K562 (cell line): ENCODE measurements around the gene FOXO3. TPM values are rescaled to one million over a fixed set of nuclear protein-coding genes. Genes with fewer than 3 reads are reported as not detected.

Source experiments
- ARID2 ChIP-seq: fragments of 450-650 bp; IDR thresholded peaks from 2 replicates; pipeline ENCODE4 v1.6.1; 2017; ENCODE audit warnings: antibody characterized with exemption, mild to moderate bottlenecking
- CREB1 ChIP-seq, 2 experiments: sonication (generic) in 1 of 2; formaldehyde crosslinking in 1 of 2; IDR thresholded peaks; 2 replicates each; pipeline versions ENCODE4 v1.6.1 to v1.8.0; 2012 to 2022; ENCODE audit warnings: inconsistent platforms in 1 of 2, mild to moderate bottlenecking in 1 of 2, missing genetic modification reagents in 1 of 2, moderate library complexity in 1 of 2
- CTBP1 ChIP-seq: fragments of 450-650 bp; IDR thresholded peaks from 2 replicates; pipeline ENCODE4 v1.6.1; 2016; ENCODE audit warnings: borderline replicate concordance
- E2F3 ChIP-seq: fragments of 250-450 bp; sonication (Bioruptor Pico); IDR thresholded peaks from 2 replicates; pipeline ENCODE4 v1.4.0; 2020; ENCODE audit warnings: mild to moderate bottlenecking
- ELK3 ChIP-seq: fragments of 450-650 bp; formaldehyde crosslinking; IDR thresholded peaks from 2 replicates; pipeline ENCODE4 v1.4.0; 2020; ENCODE audit warnings: mild to moderate bottlenecking
- HES1 ChIP-seq: fragments of 450-650 bp; IDR thresholded peaks from 2 replicates; pipeline ENCODE4 v1.6.1; 2016; ENCODE audit warnings: low read depth, mild to moderate bottlenecking, moderate library complexity
- KDM5B ChIP-seq: fragments of 200-600 bp; sonication (generic); IDR thresholded peaks from 2 replicates; pipeline ENCODE4 v1.6.1; 2012; ENCODE audit warnings: low read depth, mild to moderate bottlenecking, moderate library complexity, low read length, control low read depth, inconsistent platforms; ENCODE audit not compliant: insufficient replicate concordance
- MAFG ChIP-seq: fragments of 450-650 bp; conservative IDR thresholded peaks from 2 replicates; pipeline ENCODE4 v1.6.1; 2016; ENCODE audit warnings: missing genetic modification characterization, missing compliant biosample characterization
- NCOA1 ChIP-seq: fragments of 450-650 bp; IDR thresholded peaks from 2 replicates; pipeline ENCODE4 v1.6.1; 2016; ENCODE audit warnings: low read depth
- NCOR1 ChIP-seq: fragments of 450-650 bp; IDR thresholded peaks from 2 replicates; pipeline ENCODE4 v1.6.1; 2016; ENCODE audit warnings: mild to moderate bottlenecking, moderate library complexity
- NFATC3 ChIP-seq: fragments of 450-650 bp; IDR thresholded peaks from 2 replicates; pipeline ENCODE4 v1.6.1; 2017; ENCODE audit warnings: mild to moderate bottlenecking
- NR1H2 ChIP-seq: sonication (generic); formaldehyde crosslinking; IDR thresholded peaks from 2 replicates; pipeline ENCODE4 v1.4.0; 2020; ENCODE audit warnings: mild to moderate bottlenecking, missing genetic modification reagents
- POLR2B ChIP-seq: fragments of 450-650 bp; IDR thresholded peaks from 2 replicates; pipeline ENCODE4 v1.6.1; 2018; ENCODE audit warnings: low read depth; ENCODE audit not compliant: partially characterized antibody
- PYGO2 ChIP-seq: fragments of 450-650 bp; IDR thresholded peaks from 2 replicates; pipeline ENCODE4 v1.6.1; 2016; ENCODE audit warnings: mild to moderate bottlenecking, missing genetic modification characterization, moderate library complexity, missing compliant biosample characterization
- RBM14 ChIP-seq: fragments of 200-400 bp; formaldehyde crosslinking; IDR thresholded peaks from 2 replicates; pipeline ENCODE4 v1.6.1; 2018; ENCODE audit warnings: low read depth, mild to moderate bottlenecking, low read length, moderate library complexity, borderline replicate concordance; ENCODE audit not compliant: insufficient read depth
- SAFB ChIP-seq: fragments of 200-400 bp; formaldehyde crosslinking; IDR thresholded peaks from 2 replicates; pipeline ENCODE4 v1.6.1; 2017; ENCODE audit warnings: low read depth, low read length, borderline replicate concordance
- SAP30 ChIP-seq: fragments of 200-600 bp; sonication (generic); IDR thresholded peaks from 2 replicates; pipeline ENCODE4 v1.6.1; 2012; ENCODE audit warnings: borderline replicate concordance, low read depth, mild to moderate bottlenecking, moderate library complexity, low read length, control low read depth, inconsistent platforms; ENCODE audit not compliant: insufficient read depth, poor library complexity, severe bottlenecking
- TCF3 ChIP-seq: sonication (generic); formaldehyde crosslinking; IDR thresholded peaks from 2 replicates; pipeline ENCODE4 v1.4.0; 2020; ENCODE audit warnings: mild to moderate bottlenecking, missing genetic modification reagents
- TEAD4 ChIP-seq, 2 experiments: sonication (generic) in 1 of 2; formaldehyde crosslinking in 1 of 2; IDR thresholded peaks; 2 replicates each; pipeline versions ENCODE4 v1.6.1 to v1.8.0; 2012 to 2022; ENCODE audit warnings: borderline replicate concordance in 1 of 2, inconsistent platforms in 1 of 2, low read length in 1 of 2, mild to moderate bottlenecking in 1 of 2, missing genetic modification reagents in 1 of 2
- ZNF212 ChIP-seq: fragments of 450-650 bp; formaldehyde crosslinking; IDR thresholded peaks from 2 replicates; pipeline ENCODE4 v1.4.0; 2020; ENCODE audit warnings: mild to moderate bottlenecking
- ZNF311 ChIP-seq: fragments of 250-450 bp; sonication (Bioruptor Pico); IDR thresholded peaks from 2 replicates; pipeline ENCODE4 v1.4.0; 2020; ENCODE audit warnings: mild to moderate bottlenecking, moderate library complexity
- ZNF347 ChIP-seq: fragments of 450-650 bp; formaldehyde crosslinking; IDR thresholded peaks from 2 replicates; pipeline ENCODE4 v1.4.0; 2020; ENCODE audit warnings: low read depth, mild to moderate bottlenecking, moderate library complexity
- ZNF445 ChIP-seq: fragments of 250-450 bp; sonication (Bioruptor Pico); IDR thresholded peaks from 2 replicates; pipeline ENCODE4 v1.4.0; 2020; ENCODE audit warnings: low read depth, mild to moderate bottlenecking, moderate library complexity
- ZNF583 ChIP-seq: fragments of 250-450 bp; sonication (Bioruptor Pico); IDR thresholded peaks from 2 replicates; pipeline ENCODE4 v1.4.0; 2020
- ZNF699 ChIP-seq: fragments of 250-450 bp; sonication (Bioruptor Pico); IDR thresholded peaks from 2 replicates; pipeline ENCODE4 v1.8.0; 2021; ENCODE audit warnings: mild to moderate bottlenecking, moderate library complexity; ENCODE audit not compliant: insufficient replicate concordance
- polyA plus RNA-seq, 8 experiments: library from polyadenylated mRNA; depleted of rRNA in 4 of 8; stranded (reverse) in 5 of 8; unstranded in 3 of 8; fragments of >200 nt; fragmentation: Nextera tagmentation in 2 of 8; fragmentation: Illumina TruSeq in 1 of 8; extraction: Ambion mirVana in 2 of 8; extraction: Trizol in 1 of 8; gene quantifications; 2 replicates each; pipeline versions ENCODE4 v1.2.1 to v1.2.3, GENCODE V29; 2011 to 2014; ENCODE audit warnings: inconsistent platforms in 1 of 8, missing spikeins in 1 of 8
- total RNA-seq, 7 experiments: library from RNA; depleted of rRNA in 6 of 7; stranded (reverse); fragments of >200 nt in 6 of 7; fragmentation: Illumina TruSeq in 2 of 7; extraction: Trizol in 2 of 7; gene quantifications; 2 replicates each; pipeline versions ENCODE4 v1.2.1 to v1.2.3, GENCODE V29; 2011 to 2021; ENCODE audit warnings: low replicate concordance in 1 of 7
- TF ChIP-seq, protein P1 (sequence below): fragments of 450-650 bp; formaldehyde crosslinking; conservative IDR thresholded peaks from 2 replicates; pipeline ENCODE4 v1.4.0; 2022; ENCODE audit warnings: mild to moderate bottlenecking, missing genetic modification characterization

Gene FOXO3
- total and polyA plus RNA-seq, 9 of the 15 experiments (the other 6 are each of a cell fraction or from before 2014, with no cell fraction given) = 3.0 to 14.6 (median 6.0) TPM

DNA sequence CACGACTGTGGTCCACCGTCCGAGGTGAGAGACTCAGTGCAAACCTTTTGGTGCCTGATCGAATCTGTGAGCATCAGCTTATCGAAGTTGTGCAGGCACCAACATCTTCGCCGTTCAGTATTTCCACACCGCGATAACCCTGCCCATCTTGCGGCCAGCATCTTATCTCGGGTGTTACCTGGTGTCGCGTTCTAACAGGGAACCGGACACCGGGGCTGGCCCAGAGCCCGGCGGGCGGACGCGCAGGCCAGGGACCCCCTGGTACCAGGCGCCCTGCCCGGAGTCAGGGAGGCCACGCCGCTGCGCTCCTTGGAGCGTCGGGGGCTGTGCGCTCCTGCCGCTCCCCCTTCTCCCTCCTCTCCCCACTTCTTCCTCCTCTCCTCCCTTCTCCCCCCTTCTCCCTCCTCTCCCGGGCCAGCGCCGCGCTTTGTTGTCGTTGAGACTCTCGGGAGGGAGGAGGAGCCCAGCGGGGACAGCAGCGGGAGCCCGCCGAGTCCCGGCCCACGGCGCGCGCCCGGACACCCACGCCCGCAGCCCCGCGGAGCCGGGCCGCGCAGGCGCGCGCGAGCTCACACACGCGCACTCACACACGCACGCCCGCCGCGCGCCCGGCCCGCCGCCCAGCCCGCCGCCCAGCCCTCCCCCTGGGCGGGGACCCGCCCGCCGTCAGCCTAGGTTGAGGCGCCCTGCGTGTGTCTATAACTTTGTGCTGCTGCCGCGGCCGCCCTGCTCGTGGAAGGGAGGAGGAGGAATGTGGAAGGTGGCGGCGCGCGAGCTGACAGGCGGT lies 1.4 kb upstream of the FOXO3 start (continued):
- TF ChIP-seq ZNF445 (CRISPR knock-in tag) (no peak), TEAD4 (IDR thresholded peaks at IDR 0.05; ENCODE audit: low read length) (peak; percentile 98), TEAD4 (CRISPR knock-in tag; IDR thresholded peaks at IDR 0.05; ENCODE audit: borderline replicate concordance) (0 out of 2 replicates have a peak, but pooled peaks have one; percentile 7), TCF3 (CRISPR knock-in tag) (peak; percentile 97), ARID2 (no peak), POLR2B (no peak), KDM5B (no peak), ZNF699 (CRISPR knock-in tag) (no peak), NFATC3 (no peak), NCOA1 (peak; percentile 67; the same call in 1 of the 2 replicates), SAFB (peak; percentile 49; the same call in 1 of the 2 replicates), PYGO2 (0 out of 2 replicates have a peak, but pooled peaks have one; percentile 14), CTBP1 (peak; percentile 99), ZNF212 (no peak), SAP30 (peak; percentile 20), MAFG (tag) (no peak; the same call in 1 of the 2 replicates), ELK3 (CRISPR knock-in tag) (no peak), ZNF347 (CRISPR knock-in tag) (no peak), CREB1 (IDR thresholded peaks at IDR 0.05) (peak; percentile 59; the same call in 1 of the 2 replicates), CREB1 (CRISPR knock-in tag; IDR thresholded peaks at IDR 0.05) (no peak; the same call in 1 of the 2 replicates), NCOR1 (peak; percentile 93), ZNF311 (CRISPR knock-in tag) (no peak), E2F3 (CRISPR knock-in tag) (no peak), RBM14 (no peak), NR1H2 (CRISPR knock-in tag) (no peak), HES1 (peak; percentile 96), ZNF583 (CRISPR knock-in tag) (0 out of 2 replicates have a peak, but pooled peaks have one; percentile 19)
- TF ChIP-seq, protein P1, sequence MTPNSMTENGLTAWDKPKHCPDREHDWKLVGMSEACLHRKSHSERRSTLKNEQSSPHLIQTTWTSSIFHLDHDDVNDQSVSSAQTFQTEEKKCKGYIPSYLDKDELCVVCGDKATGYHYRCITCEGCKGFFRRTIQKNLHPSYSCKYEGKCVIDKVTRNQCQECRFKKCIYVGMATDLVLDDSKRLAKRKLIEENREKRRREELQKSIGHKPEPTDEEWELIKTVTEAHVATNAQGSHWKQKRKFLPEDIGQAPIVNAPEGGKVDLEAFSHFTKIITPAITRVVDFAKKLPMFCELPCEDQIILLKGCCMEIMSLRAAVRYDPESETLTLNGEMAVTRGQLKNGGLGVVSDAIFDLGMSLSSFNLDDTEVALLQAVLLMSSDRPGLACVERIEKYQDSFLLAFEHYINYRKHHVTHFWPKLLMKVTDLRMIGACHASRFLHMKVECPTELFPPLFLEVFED (CRISPR knock-in tag) = no peak
